HepG2 (cell line): Measurements from ENCODE around the gene CEP63. TPM values are rescaled to one million over a fixed set of nuclear protein-coding genes. Genes with fewer than 3 reads are reported as not detected.

Experiments used
- ATAC-seq: fragments of 200-7000 bp; cut with Tn5 transposase; 3 replicates; pipeline ENCODE4 v1.9.1; 2020; ENCODE audit warnings: mild to moderate bottlenecking, moderate library complexity
- BruUV-seq: library from RNA; stranded (reverse); fragments of 400-500 nt; replicated peaks from 2 replicates; lab custom pipeline; 2021; lab: Mats Ljungman, UMichigan
- CTCF ChIA-PET: fragments of 300-600 bp; formaldehyde crosslinking; extraction: SDS; loops from one replicate; lab custom pipeline; 2021; ENCODE audit warnings: low total read pairs, inconsistent platforms, low intra/inter-chr PET ratio; lab: Yijun Ruan, JAX
- POLR2A ChIA-PET: fragments of 350-600 bp; sonication (Branson Sonifier 250); formaldehyde crosslinking; loops from one replicate; lab custom pipeline; 2020; ENCODE audit warnings: antibody characterized with exemption, inconsistent platforms; lab: Yijun Ruan, JAX
- DNase-seq: peaks from one replicate; pipeline ENCODE4 v3.0.0-alpha.2; 2015; ENCODE audit warnings: low spot score
- FAIRE-seq: peaks from 3 replicates; lab custom pipeline; 2011; peaks lifted over from hg19 to GRCh38; lab: Jason Lieb, UNC
- H2AFZ ChIP-seq: one replicate; pipeline ENCODE4 v1.6.1; 2011; ENCODE audit warnings: low read length, inconsistent platforms
- H3K27ac ChIP-seq: fragments of 300-600 bp; 3 replicates; pipeline ENCODE4 v1.8.0; 2011; ENCODE audit warnings: mixed run types, mild to moderate bottlenecking, mixed read lengths, low read length, inconsistent platforms; ENCODE audit not compliant: insufficient read depth; ENCODE audit errors: extremely low read length
- H3K27me3 ChIP-seq, 2 experiments: fragments of 200-600 bp in 1 of 2; 2 replicates in 1 of 2; 3 replicates in 1 of 2; pipeline versions ENCODE4 v1.6.0 to v1.8.0; 2011; ENCODE audit warnings: low read length in 2 of 2, mild to moderate bottlenecking in 2 of 2, moderate library complexity in 2 of 2, inconsistent platforms in 1 of 2; ENCODE audit not compliant: insufficient read depth in 2 of 2, control insufficient read depth in 1 of 2
- H3K36me3 ChIP-seq, 2 experiments: fragments of 200-600 bp in 1 of 2; replicated peaks in 1 of 2; 2 replicates in 1 of 2; 3 replicates in 1 of 2; pipeline versions ENCODE4 v1.5.1 to v1.8.0; 2011; ENCODE audit warnings: low read length in 2 of 2, inconsistent platforms in 1 of 2; ENCODE audit not compliant: insufficient read depth in 2 of 2, control insufficient read depth in 1 of 2
- H3K4me1 ChIP-seq: 2 replicates; pipeline ENCODE4 v1.5.1; 2012; ENCODE audit warnings: low read length, inconsistent platforms; ENCODE audit not compliant: insufficient read depth
- H3K4me2 ChIP-seq: 2 replicates; pipeline ENCODE4 v1.6.0; 2011; ENCODE audit warnings: low read depth, low read length, inconsistent platforms
- H3K4me3 ChIP-seq, 3 experiments: fragments of 200-600 bp in 1 of 3; sonication (generic), shearing (Covaris generic) in 1 of 3; replicated peaks in 1 of 3; 2 replicates each; pipeline ENCODE4 v1.5.1; 2011 to 2016; ENCODE audit warnings: low read length in 3 of 3, inconsistent platforms in 2 of 3, low read depth in 2 of 3, mild to moderate bottlenecking in 2 of 3, control low read depth in 1 of 3, mixed read lengths in 1 of 3; ENCODE audit not compliant: insufficient read depth in 1 of 3
- H3K79me2 ChIP-seq: one replicate; pipeline ENCODE4 v1.6.1; 2011; ENCODE audit warnings: low read length, inconsistent platforms; ENCODE audit not compliant: insufficient read depth
- H3K9ac ChIP-seq: 2 replicates; pipeline ENCODE4 v1.6.0; 2011; ENCODE audit warnings: mild to moderate bottlenecking, low read depth, low read length, inconsistent platforms; ENCODE audit not compliant: insufficient read depth
- H3K9me3 ChIP-seq: 2 replicates; pipeline ENCODE4 v1.5.1; 2012; ENCODE audit warnings: mild to moderate bottlenecking, low read length
- H4K20me1 ChIP-seq: 2 replicates; pipeline ENCODE4 v1.6.0; 2011; ENCODE audit warnings: inconsistent platforms, mild to moderate bottlenecking, low read length, moderate library complexity; ENCODE audit not compliant: insufficient read depth
- KDM2A ChIP-seq: sonication (generic); formaldehyde crosslinking; IDR thresholded peaks from 2 replicates; pipeline ENCODE4 v1.4.0; 2020; ENCODE audit warnings: low read depth, missing genetic modification reagents, borderline replicate concordance
- MLX ChIP-seq: IDR thresholded peaks from 2 replicates; pipeline ENCODE4 v1.6.1; 2016
- NFE2L2 ChIP-seq: fragments of 150-350 bp; IDR thresholded peaks from 2 replicates; pipeline ENCODE4 v1.6.1; 2014; ENCODE audit warnings: low read length
- PAF1 ChIP-seq: IDR thresholded peaks from 2 replicates; pipeline ENCODE4 v1.6.1; 2016; ENCODE audit warnings: missing genetic modification reagents, missing compliant biosample characterization
- RAD21 ChIP-seq: fragments of 450-650 bp; formaldehyde crosslinking; IDR thresholded peaks from 2 replicates; pipeline ENCODE4 v1.5.0; 2020; ENCODE audit warnings: mild to moderate bottlenecking
- SIN3A ChIP-seq: IDR thresholded peaks from 2 replicates; pipeline ENCODE4 v1.6.1; 2011; ENCODE audit warnings: low read depth, mild to moderate bottlenecking, control low read depth, low read length, borderline replicate concordance
- SMC3 ChIP-seq: IDR thresholded peaks from 2 replicates; pipeline ENCODE4 v1.6.1; 2011; ENCODE audit warnings: low read length, improper control_type of control experiment
- STAG1 ChIP-seq: sonication (generic); formaldehyde crosslinking; IDR thresholded peaks from 2 replicates; pipeline ENCODE4 v1.4.0; 2020; ENCODE audit warnings: missing genetic modification reagents
- TBX2 ChIP-seq: sonication (generic); formaldehyde crosslinking; IDR thresholded peaks from 2 replicates; pipeline ENCODE4 v1.5.0; 2020; ENCODE audit warnings: missing genetic modification reagents, mild to moderate bottlenecking, borderline replicate concordance
- XRCC5 ChIP-seq: fragments of 200-400 bp; formaldehyde crosslinking; optimal IDR thresholded peaks from 2 replicates; pipeline ENCODE3; 2017; ENCODE audit warnings: mild to moderate bottlenecking, low read length
- ZBTB14 ChIP-seq: sonication (generic); formaldehyde crosslinking; IDR thresholded peaks from 2 replicates; pipeline ENCODE4 v1.4.0; 2020; ENCODE audit warnings: missing genetic modification reagents
- ZNF607 ChIP-seq: sonication (generic); formaldehyde crosslinking; IDR thresholded peaks from 2 replicates; pipeline ENCODE4 v1.5.1; 2020; ENCODE audit warnings: missing genetic modification reagents, mild to moderate bottlenecking, borderline replicate concordance
- ZNF780A ChIP-seq: sonication (generic); formaldehyde crosslinking; IDR thresholded peaks from 2 replicates; pipeline ENCODE4 v1.8.0; 2022; ENCODE audit warnings: mild to moderate bottlenecking, missing genetic modification reagents, moderate library complexity
- ZNF782 ChIP-seq: sonication (generic); formaldehyde crosslinking; IDR thresholded peaks from 2 replicates; pipeline ENCODE4 v1.4.0; 2020; ENCODE audit warnings: missing genetic modification reagents, mild to moderate bottlenecking, borderline replicate concordance
- WGBS: methylation state at CpG from one replicate; pipeline ENCODE4 v1.1.6; 2017; ENCODE audit warnings: low lambda C conversion rate; 5-methylcytosine and 5-hydroxymethylcytosine counted together
- in situ Hi-C: cut with HindIII; loops from 2 replicates; pipeline ENCODE4 v1.10.0; 2017; ENCODE audit warnings: low pct_unique_long_range_greater_than_20kb; ENCODE audit not compliant: extremely low pct_ligation_motif_present
- intact Hi-C: fragments of 100-400 bp; cut with micrococcal nuclease; formaldehyde crosslinking; loops from one replicate; pipeline ENCODE4 v1.10.0; 2022; ENCODE audit not compliant: unreplicated experiment
- polyA plus RNA-seq, 8 experiments: library from polyadenylated mRNA; depleted of rRNA in 3 of 8; stranded (reverse) in 7 of 8; unstranded in 1 of 8; fragments of >200 nt; fragmentation: Illumina TruSeq in 4 of 8; extraction: Trizol in 4 of 8; gene quantifications; 2 replicates each; pipeline versions ENCODE4 v1.2.1 to v1.2.3, GENCODE V29; 2011 to 2016; ENCODE audit warnings: low read depth in 4 of 8, missing spikeins in 1 of 8, mixed read lengths in 1 of 8; ENCODE audit not compliant: insufficient read depth in 1 of 8
- total RNA-seq, 5 experiments: library from RNA; depleted of rRNA; stranded (reverse); fragments of >200 nt; fragmentation: Illumina TruSeq; extraction: Trizol; gene quantifications; 2 replicates each; pipeline ENCODE4 v1.2.3, GENCODE V29; 2016; ENCODE audit warnings: low read depth in 1 of 5
- TF ChIP-seq, protein P1 (sequence below): sonication (generic); formaldehyde crosslinking; IDR thresholded peaks from 2 replicates; pipeline ENCODE4 v1.5.0; 2020; ENCODE audit warnings: mild to moderate bottlenecking, missing genetic modification reagents, moderate library complexity

The CEP63 gene
- total and polyA plus RNA-seq, 2 of the 13 experiments (the other 11 are each of a cell fraction or from before 2014, with no cell fraction given) = 7.2 to 18.4 TPM

- no peak for TF ChIP-seq ZBTB14 (CRISPR knock-in tag)
These were observed 114.3 kb downstream of the CEP63 start (continued) for GRCh38 chr3:134600206-134600605.

GRCh38 chr3:134600685-134601463, 115.0 kb downstream of the CEP63 start:
- H3K27me3 ChIP-seq = peaks cover 1 to 42% of the 10 kb centered on the region in 2 experiments; a peak in 2 of 5 replicates
- peak; percentile 82 for TF ChIP-seq RAD21 (CRISPR knock-in tag)
- peak; percentile 84 for TF ChIP-seq STAG1 (CRISPR knock-in tag)
- TF ChIP-seq ZNF780A (CRISPR knock-in tag) = no peak
- TF ChIP-seq, protein P1, sequence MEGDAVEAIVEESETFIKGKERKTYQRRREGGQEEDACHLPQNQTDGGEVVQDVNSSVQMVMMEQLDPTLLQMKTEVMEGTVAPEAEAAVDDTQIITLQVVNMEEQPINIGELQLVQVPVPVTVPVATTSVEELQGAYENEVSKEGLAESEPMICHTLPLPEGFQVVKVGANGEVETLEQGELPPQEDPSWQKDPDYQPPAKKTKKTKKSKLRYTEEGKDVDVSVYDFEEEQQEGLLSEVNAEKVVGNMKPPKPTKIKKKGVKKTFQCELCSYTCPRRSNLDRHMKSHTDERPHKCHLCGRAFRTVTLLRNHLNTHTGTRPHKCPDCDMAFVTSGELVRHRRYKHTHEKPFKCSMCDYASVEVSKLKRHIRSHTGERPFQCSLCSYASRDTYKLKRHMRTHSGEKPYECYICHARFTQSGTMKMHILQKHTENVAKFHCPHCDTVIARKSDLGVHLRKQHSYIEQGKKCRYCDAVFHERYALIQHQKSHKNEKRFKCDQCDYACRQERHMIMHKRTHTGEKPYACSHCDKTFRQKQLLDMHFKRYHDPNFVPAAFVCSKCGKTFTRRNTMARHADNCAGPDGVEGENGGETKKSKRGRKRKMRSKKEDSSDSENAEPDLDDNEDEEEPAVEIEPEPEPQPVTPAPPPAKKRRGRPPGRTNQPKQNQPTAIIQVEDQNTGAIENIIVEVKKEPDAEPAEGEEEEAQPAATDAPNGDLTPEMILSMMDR (CRISPR knock-in tag) = peak; percentile 85
- TF ChIP-seq XRCC5 = peak; percentile 52
- no peak for TF ChIP-seq NFE2L2
- TF ChIP-seq MLX (CRISPR knock-in tag) = no peak
- no peak for TF ChIP-seq PAF1 (CRISPR knock-in tag)
- TF ChIP-seq ZNF782 = no peak
- TF ChIP-seq ZNF607 (CRISPR knock-in tag) = no peak
- peak; percentile 63; the same call in 1 of the 2 replicates for TF ChIP-seq KDM2A (CRISPR knock-in tag)
- TF ChIP-seq SIN3A = no peak
- TF ChIP-seq TBX2 (CRISPR knock-in tag) = no peak
- TF ChIP-seq SMC3 = peak; percentile 40; the same call in 1 of the 2 replicates
- ChIA-PET CTCF (interaction anchor here (1.5 to 1.9 kb wide), 3 partner anchors 40 to 1294 kb away, joined by 4 to 14 read pairs (median 6); no protein-coding TSS in a partner anchor), POLR2A (no interaction called here)
- 23% methylated on average over 26 of the region's 31 CpGs for WGBS
- no peak overlapping the region for H3K27ac ChIP-seq
- DNase-seq (peak; percentile 23), FAIRE-seq (peak; percentile 42), ATAC-seq (peak; percentile 85)
- no peak overlapping the region for H3K4me3 ChIP-seq
- no peak overlapping the region for H3K9ac ChIP-seq
- H2AFZ ChIP-seq = no peak overlapping the region
- no peaks in the 10 kb centered on the region for H3K9me3 ChIP-seq
- no peaks in the 10 kb centered on the region for H4K20me1 ChIP-seq
- no TSS peak for BruUV-seq
- H3K36me3 ChIP-seq = no peaks in the 10 kb centered on the region
- H3K4me2 ChIP-seq = no peak overlapping the region
- in situ Hi-C loops = loop anchor here (5.0 to 25.0 kb wide), 4 partner anchors 41 to 1286 kb away; no protein-coding TSS in a partner anchor
- intact Hi-C loops = loop anchor here (1.0 to 5.0 kb wide), 3 partner anchors 40 to 1296 kb away; no protein-coding TSS in a partner anchor
- H3K79me2 ChIP-seq = no peaks in the 10 kb centered on the region
- no peaks in the 10 kb centered on the region for H3K4me1 ChIP-seq
